ENCODE results near the gene ALX3.

Gene ALX3

DNA sequence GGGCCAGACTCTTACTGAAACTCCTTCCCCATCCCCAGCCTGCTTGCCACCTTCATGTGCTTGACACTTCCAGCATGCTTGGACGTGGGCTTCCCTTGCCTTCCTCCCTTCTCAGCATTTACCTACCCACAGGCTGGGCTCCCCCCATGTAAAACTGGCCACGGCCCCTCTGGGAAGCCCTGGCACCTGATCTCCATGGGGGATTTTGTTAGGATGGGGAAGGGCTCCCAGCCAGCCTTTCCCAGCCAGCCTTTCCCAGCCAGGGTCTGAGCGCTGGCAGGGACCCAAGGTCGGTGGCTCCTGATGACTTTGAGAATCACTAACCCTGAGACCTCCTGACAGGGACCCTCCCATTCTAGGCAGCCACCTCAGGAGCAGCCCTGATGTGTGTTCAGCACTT is 6.7 kb downstream of the ALX3 start:
- DNase-seq, result no peak

DNA sequence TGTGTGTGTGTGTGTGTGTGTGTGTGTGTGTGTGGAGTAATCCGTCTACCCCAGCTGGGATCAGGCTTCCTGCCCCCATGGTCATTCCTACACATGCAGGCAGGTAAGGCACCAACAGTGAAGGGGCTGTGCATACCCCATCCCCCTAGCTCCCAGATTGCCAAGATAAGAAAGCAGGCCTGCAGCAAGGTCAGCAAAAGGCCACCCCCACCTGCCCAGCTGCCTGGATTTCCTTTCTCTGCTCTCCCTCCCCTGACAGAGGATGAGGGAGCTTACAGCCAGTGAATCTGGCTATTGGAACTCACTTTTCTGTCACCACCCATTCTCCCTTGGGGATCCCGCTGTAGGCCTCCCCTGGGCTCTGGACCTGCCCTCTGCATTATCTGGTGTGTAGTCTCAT is 7.9 kb downstream of the ALX3 start:
- DNase-seq, result no peak

- DNase-seq, result no peak
Observed at GRCh38 chr1:110061341-110061740, 9.1 kb downstream of the ALX3 start.

GRCh38 chr1:110060662-110061060 is 9.8 kb downstream of the ALX3 start:
- no peak for DNase-seq

DNA sequence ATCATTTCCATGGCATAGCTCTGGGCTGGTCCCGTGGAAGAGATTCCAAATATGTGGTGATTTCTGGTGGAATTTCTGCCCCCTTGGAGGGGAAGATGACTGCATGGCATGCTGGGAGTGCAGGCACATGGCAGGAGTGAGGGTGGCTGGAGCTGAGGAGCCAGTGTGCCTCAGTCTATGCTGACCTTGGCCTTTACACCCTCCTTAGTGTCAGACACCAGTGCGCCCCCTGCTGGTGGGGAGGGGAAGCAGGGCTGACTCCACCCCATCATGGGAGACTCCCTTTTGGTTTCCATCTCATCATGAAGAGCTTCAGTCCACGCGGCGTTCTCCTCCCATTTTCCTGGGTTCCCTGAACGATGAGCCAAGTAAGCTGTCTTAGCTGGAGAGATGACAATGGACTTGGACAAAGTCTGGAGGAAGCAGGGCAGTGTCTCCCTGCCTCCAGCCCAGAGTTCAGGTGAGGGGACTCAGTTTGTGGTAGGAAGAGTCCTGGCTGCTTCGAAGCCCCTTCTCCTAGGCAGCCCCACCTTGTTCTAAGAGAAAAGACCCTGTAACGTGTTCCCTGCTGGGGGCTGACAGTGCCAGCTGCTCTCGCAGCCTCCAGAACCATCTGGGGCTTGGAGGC is 10.3 kb downstream of the ALX3 start:
- no peak for DNase-seq

- no peak for DNase-seq
Observed at GRCh38 chr1:110059133-110059863, 11.2 kb downstream of the ALX3 start.

- DNase-seq, result no peak
Observed at GRCh38 chr1:110058591-110058990, 11.9 kb downstream of the ALX3 start.

DNA sequence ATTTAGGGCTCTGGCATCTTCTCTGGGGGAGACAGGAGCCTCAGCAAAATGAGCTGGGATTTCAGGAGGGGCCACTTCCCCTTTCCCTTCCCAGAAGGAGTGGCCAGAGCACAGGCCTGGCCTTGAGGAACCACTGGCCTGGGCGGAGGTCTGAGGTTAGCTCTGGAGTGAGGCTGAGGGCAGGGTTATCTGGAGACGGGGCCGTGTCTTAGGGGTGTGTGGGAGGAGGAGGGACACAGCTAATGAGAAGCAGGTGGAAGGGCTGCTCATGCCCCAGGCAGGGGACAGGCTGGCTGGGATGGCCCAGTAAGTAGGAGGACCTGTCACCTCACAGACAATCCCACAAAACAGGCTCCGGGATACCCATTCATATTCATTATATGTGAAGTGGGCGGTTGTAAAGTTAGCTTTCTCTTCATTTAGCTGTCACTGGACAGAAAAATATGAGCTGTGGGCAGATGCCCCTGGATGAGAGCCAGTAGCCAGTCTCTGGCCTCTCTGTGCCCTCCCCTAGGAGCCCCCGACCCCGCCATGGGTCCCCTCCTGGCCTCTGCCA is 12.4 kb downstream of the ALX3 start:
- no peak for DNase-seq

DNA sequence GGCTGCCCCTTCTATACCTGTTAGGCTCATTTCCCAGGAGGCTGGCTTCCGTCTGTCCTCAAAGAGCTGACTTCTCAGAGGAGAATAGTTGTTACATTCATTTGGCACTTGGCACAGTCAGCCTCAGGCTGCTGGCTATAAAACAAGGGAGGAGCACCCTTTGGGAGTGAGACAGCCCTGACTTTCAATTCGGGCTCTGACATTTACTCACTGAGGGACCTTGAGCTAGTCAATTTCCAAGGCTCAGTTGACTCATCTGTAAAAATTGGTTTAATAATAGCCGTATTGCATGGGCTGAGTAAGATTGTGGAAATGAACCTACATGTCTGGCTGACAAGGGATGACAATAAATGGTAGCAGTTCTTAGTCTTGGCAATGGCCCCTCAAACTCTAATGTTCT is 13.7 kb downstream of the ALX3 start:
- DNase-seq, result no peak

- no peak for DNase-seq
Observed at GRCh38 chr1:110056285-110056683, 14.2 kb downstream of the ALX3 start.

DNA sequence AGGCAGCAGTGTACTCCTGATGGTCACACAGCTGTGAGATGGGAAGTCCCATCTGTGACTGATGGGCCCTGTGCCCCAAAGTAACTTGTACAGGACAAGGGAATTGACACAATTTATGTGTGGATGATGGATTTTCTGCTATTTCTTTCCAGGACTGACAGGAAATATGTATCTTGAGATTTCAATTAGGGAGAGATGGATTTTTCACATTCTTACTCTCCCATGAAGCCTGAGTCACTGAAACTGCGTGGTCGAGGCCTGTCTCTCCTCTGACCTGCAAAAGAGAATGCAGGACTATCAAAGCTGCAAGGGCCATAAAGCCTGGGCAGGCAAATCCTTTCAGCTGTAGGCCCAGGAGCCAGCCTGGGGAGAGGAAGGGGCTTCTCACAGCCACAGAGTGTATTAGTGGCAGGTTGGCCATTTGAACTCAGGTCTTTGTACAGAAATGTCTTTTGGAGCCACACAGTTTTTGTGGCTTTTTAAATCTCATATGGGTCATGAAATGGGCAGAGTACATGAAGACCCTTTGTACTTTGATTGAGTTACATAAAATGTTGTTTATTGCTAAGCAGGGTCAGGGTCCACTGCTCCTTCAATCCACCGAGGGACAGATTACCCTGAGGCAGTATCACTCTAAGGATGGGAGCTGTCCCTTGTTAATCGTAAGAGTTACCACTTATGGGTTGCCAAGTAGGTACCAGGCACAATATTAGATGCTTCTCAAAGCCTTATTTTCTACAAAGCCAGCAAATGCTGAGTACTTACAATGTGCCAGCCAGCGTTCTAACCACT is 14.8 kb downstream of the ALX3 start:
- DNase-seq, result no peak

- peak; percentile 2 for DNase-seq
Observed at GRCh38 chr1:110053552-110054428, 16.7 kb downstream of the ALX3 start.

DNA sequence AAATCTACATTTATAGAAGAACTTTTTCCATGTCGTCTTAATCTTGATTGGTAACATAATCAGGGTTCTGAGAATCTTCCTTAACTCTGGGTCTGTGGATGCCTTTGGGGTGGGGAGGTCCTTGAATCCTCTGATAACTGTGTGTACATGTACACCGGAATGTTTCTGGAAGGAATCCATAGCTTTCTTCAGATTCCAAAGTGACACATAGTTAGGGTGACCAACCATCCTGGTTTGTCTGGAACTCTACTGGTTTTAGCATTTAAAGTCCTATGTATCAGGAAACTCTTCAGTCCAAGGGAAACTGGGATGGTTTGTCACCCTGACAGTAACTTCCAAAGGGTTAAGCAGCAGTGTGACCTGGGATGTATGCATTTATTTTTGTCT is 19.2 kb downstream of the ALX3 start:
- DNase-seq, result no peak

- no peak for DNase-seq
Observed at GRCh38 chr1:110050602-110051261, 19.7 kb downstream of the ALX3 start.

- DNase-seq, result no peak
Observed at GRCh38 chr1:110049801-110050601, 20.5 kb downstream of the ALX3 start.

- no peak for DNase-seq
Observed at GRCh38 chr1:110048923-110049601, 21.4 kb downstream of the ALX3 start.

DNA sequence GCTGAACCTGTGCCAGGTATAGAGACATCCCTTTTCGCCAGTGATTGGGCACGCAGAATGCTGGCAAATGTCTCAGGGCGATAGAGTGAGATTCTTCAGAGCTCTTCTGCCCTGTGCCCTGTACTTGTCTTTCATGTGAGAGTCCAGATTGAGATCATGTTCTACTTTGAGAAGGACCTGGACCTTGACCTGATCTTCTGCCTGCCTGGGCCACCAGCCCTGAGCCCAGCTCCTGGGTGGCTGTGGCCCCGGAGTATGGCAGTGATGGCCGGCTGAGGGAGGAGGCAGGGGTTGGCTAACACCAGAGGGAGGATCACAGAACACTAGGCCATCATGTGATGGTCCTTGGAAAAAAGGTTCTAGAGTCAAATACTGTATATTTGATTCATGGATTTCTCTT is 22.2 kb downstream of the ALX3 start:
- no peak for DNase-seq

GRCh38 chr1:110047463-110047862 is 23.0 kb downstream of the ALX3 start:
- DNase-seq, result no peak

DNA sequence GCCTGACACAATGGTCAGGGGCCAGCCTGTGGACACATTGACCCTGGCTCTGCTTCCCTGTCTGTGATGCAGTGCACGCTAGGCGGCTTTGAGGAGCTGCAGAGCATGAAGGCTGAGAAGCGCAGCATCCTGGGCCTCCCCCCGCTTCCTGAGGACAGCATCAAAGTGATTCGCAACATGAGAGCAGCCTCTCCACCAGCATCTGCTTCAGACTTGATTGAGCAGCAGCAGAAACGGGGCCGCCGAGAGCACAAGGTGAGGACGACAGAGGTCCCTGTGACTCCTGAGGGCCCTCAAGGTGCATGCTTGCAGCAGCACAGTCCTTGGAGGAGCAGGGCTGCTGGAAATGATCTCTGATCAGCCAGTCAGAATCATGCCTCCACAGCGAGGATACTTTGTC is 27.5 kb downstream of the ALX3 start:
- DNase-seq, result no peak

DNA sequence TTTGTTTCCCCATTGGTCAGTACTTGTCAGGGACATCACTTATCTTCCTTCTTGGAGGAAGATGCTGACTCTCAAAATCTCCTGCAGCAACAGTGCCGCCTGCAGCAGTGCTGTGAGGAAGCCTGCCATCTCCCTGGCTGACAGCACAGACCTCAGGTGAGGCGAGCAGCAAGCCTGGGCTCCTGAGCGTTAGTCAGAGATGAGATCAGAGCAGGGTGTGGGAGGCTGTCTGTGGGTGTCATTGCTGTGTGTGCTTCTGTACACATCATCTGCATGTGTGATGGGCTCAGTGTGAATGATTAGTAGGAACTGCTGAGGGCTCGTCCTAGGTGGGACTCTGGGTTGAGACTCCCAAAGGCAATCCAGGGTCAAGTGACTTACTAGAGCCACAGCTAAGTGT is 29.9 kb downstream of the ALX3 start:
- no peak for DNase-seq

- no peak for DNase-seq
Observed at GRCh38 chr1:110039641-110040040, 30.8 kb downstream of the ALX3 start.

Measured in NCI-H774 (cell line).